PFSK-1 (cell line): ENCODE data around the gene TCAP.

Experiments used
- FOXP2 ChIP-seq: optimal IDR thresholded peaks from 2 replicates; pipeline ENCODE3; 2011; ENCODE audit warnings: borderline replicate concordance, control low read depth, inconsistent platforms; ENCODE audit not compliant: insufficient read depth; ENCODE audit errors: extremely low read length, extremely low read depth
- POLR2AphosphoS5 ChIP-seq: IDR thresholded peaks from 2 replicates; pipeline ENCODE4 v1.6.1; 2012; ENCODE audit warnings: low read depth, mild to moderate bottlenecking, control low read depth, low read length, moderate library complexity
- REST ChIP-seq, 2 experiments: IDR thresholded peaks; 2 replicates each; pipeline versions ENCODE4 v1.6.1 to v1.8.0; 2011 to 2012; ENCODE audit warnings: low read depth in 2 of 2, low read length in 2 of 2, control low read depth in 1 of 2, inconsistent platforms in 1 of 2, mild to moderate bottlenecking in 1 of 2, moderate library complexity in 1 of 2; ENCODE audit not compliant: insufficient read depth in 1 of 2
- SIN3A ChIP-seq: IDR thresholded peaks from 2 replicates; pipeline ENCODE4 v1.6.1; 2012; ENCODE audit warnings: mild to moderate bottlenecking, low read length, moderate library complexity, borderline replicate concordance; ENCODE audit not compliant: insufficient read depth
- TAF1 ChIP-seq: IDR thresholded peaks from 2 replicates; pipeline ENCODE4 v1.6.1; 2012; ENCODE audit warnings: low read length, control low read depth, borderline replicate concordance; ENCODE audit not compliant: insufficient read depth

TCAP gene

GRCh38 chr17:39688945-39689344 is 23.8 kb downstream of the TCAP start:
- TF ChIP-seq TAF1 = no peak
- no peak for TF ChIP-seq FOXP2
- TF ChIP-seq POLR2AphosphoS5 = no peak
- no peak for TF ChIP-seq SIN3A
- TF ChIP-seq REST (IDR thresholded peaks at IDR 0.05; ENCODE audit: insufficient read depth in 1 of 2, low read depth in 2 of 2, low read length in 2 of 2) = no peak

GRCh38 chr17:39694593-39694992 is 29.4 kb downstream of the TCAP start:
- TF ChIP-seq REST (IDR thresholded peaks at IDR 0.05; ENCODE audit: insufficient read depth in 1 of 2, low read depth in 2 of 2, low read length in 2 of 2) = no peak
- TF ChIP-seq FOXP2 = no peak
- no peak for TF ChIP-seq TAF1
- TF ChIP-seq POLR2AphosphoS5 = no peak
- TF ChIP-seq SIN3A = no peak

GRCh38 chr17:39695089-39695474 is 29.9 kb downstream of the TCAP start:
- no peak for TF ChIP-seq FOXP2
- no peak for TF ChIP-seq POLR2AphosphoS5
- no peak for TF ChIP-seq SIN3A
- no peak for TF ChIP-seq TAF1
- no peak for TF ChIP-seq REST (IDR thresholded peaks at IDR 0.05; ENCODE audit: insufficient read depth in 1 of 2, low read depth in 2 of 2, low read length in 2 of 2)

GRCh38 chr17:39696731-39697130 is 31.6 kb downstream of the TCAP start:
- no peak for TF ChIP-seq POLR2AphosphoS5
- no peak for TF ChIP-seq FOXP2
- no peak for TF ChIP-seq REST (IDR thresholded peaks at IDR 0.05; ENCODE audit: insufficient read depth in 1 of 2, low read depth in 2 of 2, low read length in 2 of 2)
- TF ChIP-seq TAF1 = no peak

- TF ChIP-seq FOXP2 (no peak), TAF1 (no peak), REST (IDR thresholded peaks at IDR 0.05; ENCODE audit: insufficient read depth in 1 of 2, low read depth in 2 of 2, low read length in 2 of 2) (no peak), POLR2AphosphoS5 (no peak), SIN3A (no peak)
These were observed 32.8 kb downstream of the TCAP start for GRCh38 chr17:39697961-39698360.
